GM12891 (cell line): ENCODE results near the gene P4HA2.

Source experiments
- POLR2A ChIP-seq: IDR thresholded peaks from 2 replicates; pipeline ENCODE4 v1.6.1; 2011; ENCODE audit warnings: low read depth, low read length, control low read depth
- POLR2AphosphoS5 ChIP-seq: IDR thresholded peaks from 2 replicates; pipeline ENCODE4 v1.6.1; 2011; ENCODE audit warnings: low read depth, low read length, control low read depth
- TAF1 ChIP-seq: IDR thresholded peaks from 2 replicates; pipeline ENCODE4 v1.6.1; 2011; ENCODE audit warnings: low read depth, low read length, control low read depth

DNA sequence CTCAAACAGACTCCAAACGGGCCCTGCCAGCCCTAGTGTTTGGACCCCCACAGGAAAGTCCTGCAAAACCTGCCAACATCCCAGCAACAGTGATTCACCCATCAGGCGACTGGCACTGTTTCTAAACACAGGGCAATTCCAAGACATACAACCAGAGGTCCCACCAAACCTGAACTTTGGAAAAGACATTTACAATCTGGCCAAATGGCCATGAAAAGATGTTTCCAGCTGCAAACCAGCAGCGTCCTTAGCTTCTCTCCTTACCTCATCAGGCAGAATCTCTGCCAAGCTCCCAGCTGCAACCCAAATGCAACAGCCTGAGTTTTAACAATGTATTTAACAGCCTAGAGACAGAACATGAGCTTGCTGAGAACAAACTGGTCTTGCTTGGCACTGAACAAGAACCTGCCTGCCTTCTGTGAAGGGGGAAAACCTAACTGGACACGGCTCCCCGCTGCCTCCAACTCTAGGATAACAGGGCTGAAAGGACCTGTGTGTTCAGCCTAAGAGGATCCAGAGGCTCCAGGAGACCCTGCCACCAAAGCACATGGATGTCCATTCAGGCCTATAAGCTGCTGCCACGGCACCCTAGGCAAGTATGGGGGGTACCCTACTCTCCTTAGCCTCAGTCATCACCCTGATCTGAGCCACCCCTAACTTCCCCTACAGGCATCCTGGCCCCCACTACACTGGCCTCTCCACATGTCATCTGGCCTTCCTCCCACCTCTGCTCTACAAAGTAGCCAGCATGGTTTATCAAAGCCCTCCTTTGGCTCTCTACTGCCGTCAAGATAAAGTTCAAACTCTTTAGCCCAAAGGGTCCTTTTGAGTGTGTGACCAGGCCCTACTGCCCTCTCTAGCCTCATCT is 5.6 kb downstream of the P4HA2 start:
- TF ChIP-seq POLR2AphosphoS5 = no peak
- TF ChIP-seq POLR2A = no peak
- no peak for TF ChIP-seq TAF1
